Ectodermal cell (in vitro differentiated cells): ENCODE data around the gene THOC2.

Experiments used
- H3K27ac ChIP-seq: 2 replicates; pipeline ENCODE4 v1.7.0; 2013; ENCODE audit warnings: mild to moderate bottlenecking, low read depth, low read length; ENCODE audit not compliant: insufficient read depth, poor library complexity, severe bottlenecking
- H3K27me3 ChIP-seq: 2 replicates; pipeline ENCODE4 v1.7.0; 2013; ENCODE audit warnings: mild to moderate bottlenecking, low read length; ENCODE audit not compliant: insufficient read depth, control insufficient read depth, poor library complexity, severe bottlenecking
- H3K36me3 ChIP-seq: one replicate; pipeline ENCODE4 v1.7.0; 2013; ENCODE audit warnings: low read length; ENCODE audit not compliant: control insufficient read depth, insufficient read depth
- H3K4me1 ChIP-seq: one replicate; pipeline ENCODE4 v1.7.0; 2013; ENCODE audit warnings: low read length; ENCODE audit not compliant: control insufficient read depth, insufficient read depth
- H3K4me3 ChIP-seq: 2 replicates; pipeline ENCODE4 v1.7.0; 2013; ENCODE audit warnings: low read depth, low read length, control low read depth; ENCODE audit not compliant: insufficient read depth
- H3K9me3 ChIP-seq: 2 replicates; pipeline ENCODE4 v1.7.0; 2013; ENCODE audit warnings: mild to moderate bottlenecking, low read length, moderate library complexity; ENCODE audit not compliant: control insufficient read depth
- WGBS, 2 experiments: methylation state at CpG; one replicate each; pipeline ENCODE4 v1.1.7; 2013; ENCODE audit warnings: missing lambda C conversion rate in 2 of 2; 5-methylcytosine and 5-hydroxymethylcytosine counted together

THOC2 gene

DNA sequence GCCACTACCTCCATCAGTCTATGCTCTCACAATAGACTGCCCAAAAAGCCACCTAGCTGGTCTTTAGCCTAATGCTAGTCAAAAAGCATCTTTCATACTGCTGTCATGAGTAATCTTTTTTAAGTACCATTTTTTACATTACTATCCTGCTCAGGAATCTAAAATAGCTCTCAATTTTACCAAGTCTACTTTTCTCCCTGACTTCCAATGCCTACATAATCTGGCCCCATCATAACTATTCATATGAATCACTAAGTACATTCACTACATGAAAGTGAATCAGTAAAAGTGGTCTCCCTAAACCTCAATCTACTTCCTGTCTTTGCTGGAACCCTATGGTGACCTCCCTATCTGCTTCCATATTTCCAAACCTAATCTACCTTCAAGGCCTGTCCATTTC lies 105.9 kb downstream of the THOC2 start:
- Histone ChIP-seq H3K27ac (no peak overlapping the region), H3K4me1 (no peaks in the 10 kb centered on the region), H3K36me3 (peaks cover 5% of the 10 kb centered on the region), H3K9me3 (no peaks in the 10 kb centered on the region), H3K27me3 (no peaks in the 10 kb centered on the region), H3K4me3 (no peak overlapping the region)

DNA sequence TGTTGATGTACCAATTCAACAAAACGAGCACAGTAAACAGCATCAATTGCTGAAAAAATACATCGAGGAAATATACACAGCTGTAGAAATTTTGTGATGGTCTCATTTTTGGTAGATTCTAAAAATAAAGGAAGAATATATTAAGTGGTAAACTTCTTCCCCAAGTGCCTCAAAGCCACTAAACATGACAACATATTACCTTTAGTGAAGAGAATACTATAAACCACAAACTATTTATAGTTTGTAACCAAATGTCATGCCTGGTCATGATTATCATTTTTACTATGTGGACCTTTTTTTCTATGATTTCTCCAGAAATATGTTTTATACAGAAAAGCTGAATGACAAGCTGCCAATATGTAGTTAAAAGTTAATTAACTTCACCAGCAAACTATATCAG lies 106.9 kb downstream of the THOC2 start:
- H3K27me3 ChIP-seq: no peaks in the 10 kb centered on the region
- H3K36me3 ChIP-seq: no peaks in the 10 kb centered on the region
- no peaks in the 10 kb centered on the region for H3K4me1 ChIP-seq
- 100% methylated on average over 2 of the region's 2 CpGs for WGBS, 2 experiments
- no peak overlapping the region for H3K27ac ChIP-seq
- no peaks in the 10 kb centered on the region for H3K9me3 ChIP-seq
- H3K4me3 ChIP-seq: no peak overlapping the region

DNA sequence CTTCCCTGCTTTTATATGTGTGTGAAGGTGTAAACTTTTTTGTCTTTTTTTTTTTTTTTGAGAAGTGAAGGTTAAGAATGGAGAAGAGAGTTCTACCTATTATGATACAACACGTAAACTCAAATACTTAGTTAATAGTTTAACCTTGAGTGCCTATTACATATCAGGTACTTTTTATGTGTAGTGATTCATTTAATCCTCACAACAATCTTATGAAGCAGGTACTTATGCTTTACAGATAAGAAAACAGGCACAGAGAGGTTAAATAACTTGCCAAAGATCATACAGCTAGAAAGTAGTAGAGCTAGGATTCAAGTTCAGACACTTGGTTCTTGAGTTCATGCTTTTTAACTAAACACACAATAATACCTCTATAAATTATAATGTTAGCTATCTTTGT lies 107.4 kb downstream of the THOC2 start:
- H3K27ac ChIP-seq: no peak overlapping the region
- H3K9me3 ChIP-seq: no peaks in the 10 kb centered on the region
- no peaks in the 10 kb centered on the region for H3K27me3 ChIP-seq
- no peak overlapping the region for H3K4me3 ChIP-seq
- WGBS, 2 experiments: no CpG with 5 or more reads among the region's 1 CpG
- H3K4me1 ChIP-seq: no peaks in the 10 kb centered on the region
- H3K36me3 ChIP-seq: peaks cover under 1% of the 10 kb centered on the region

DNA sequence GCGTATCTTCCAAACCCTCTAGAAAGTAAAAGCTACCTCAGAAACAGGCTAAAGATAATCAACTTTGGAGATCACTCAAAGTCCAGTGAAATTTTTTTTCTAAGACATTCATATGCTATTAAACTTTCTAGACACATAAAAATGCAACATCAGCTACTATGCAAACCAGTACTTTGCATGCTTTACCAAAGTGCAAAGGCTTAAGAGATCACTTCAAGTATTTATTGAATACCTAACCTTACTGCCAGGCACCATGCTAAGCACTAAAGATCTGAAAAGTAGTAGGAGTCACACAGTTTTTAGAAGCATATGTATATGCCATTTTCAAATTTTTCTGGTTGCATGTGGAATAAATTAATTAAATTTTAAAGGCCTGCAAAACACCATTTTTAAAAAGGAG lies 115.8 kb downstream of the THOC2 start:
- WGBS, 2 experiments: 100% methylated on average over 1 of the region's 1 CpG; no CpG with 5 or more reads in 1 of the 2 experiments
- Histone ChIP-seq H3K9me3 (no peaks in the 10 kb centered on the region), H3K4me1 (no peaks in the 10 kb centered on the region), H3K27ac (no peak overlapping the region), H3K27me3 (no peaks in the 10 kb centered on the region), H3K36me3 (peaks cover 6% of the 10 kb centered on the region), H3K4me3 (no peak overlapping the region)

DNA sequence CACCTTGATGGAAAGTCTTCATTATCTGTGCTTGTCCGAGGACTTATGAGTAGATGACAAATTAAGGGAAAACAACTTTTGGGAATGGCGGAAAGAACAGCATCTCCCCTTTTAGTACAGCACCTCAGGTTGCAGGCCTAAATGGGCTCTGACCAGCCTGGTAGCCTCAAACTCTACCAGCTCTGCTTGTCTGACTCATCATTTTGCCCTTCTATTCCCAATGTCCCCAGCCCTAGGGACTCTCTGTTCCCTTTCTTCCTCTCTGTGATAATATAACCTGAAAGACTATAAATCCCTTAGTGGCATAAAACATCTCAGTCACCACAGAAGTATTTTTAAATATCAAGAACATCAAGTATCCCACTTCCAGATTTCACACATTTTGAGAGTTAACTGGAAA lies 121.9 kb downstream of the THOC2 start:
- Histone ChIP-seq H3K36me3 (no peaks in the 10 kb centered on the region), H3K4me1 (no peaks in the 10 kb centered on the region), H3K9me3 (no peaks in the 10 kb centered on the region), H3K4me3 (no peak overlapping the region), H3K27me3 (no peaks in the 10 kb centered on the region), H3K27ac (no peak overlapping the region)
- 90 to 95% methylated on average over 2 of the region's 2 CpGs for WGBS, 2 experiments

DNA sequence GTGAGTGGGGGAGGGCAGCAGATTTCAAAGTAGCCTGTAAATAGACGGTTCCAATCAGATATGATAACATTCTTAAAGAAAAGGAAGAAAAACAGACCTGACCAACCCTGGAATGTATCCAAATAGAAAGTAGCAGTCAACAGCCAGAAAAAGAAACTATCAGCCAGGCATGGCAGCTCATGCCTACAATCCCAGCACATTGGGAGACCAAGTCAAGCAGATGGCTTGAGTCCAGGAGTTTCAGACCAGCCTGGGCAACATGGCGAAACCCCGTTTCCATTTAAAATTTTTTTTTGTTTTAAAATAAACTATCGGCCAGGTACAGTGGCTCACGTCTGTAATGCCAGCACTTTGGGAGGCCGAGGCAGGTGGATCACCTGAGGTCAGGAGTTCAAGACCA lies 125.0 kb downstream of the THOC2 start:
- H3K4me1 ChIP-seq: no peaks in the 10 kb centered on the region
- no peaks in the 10 kb centered on the region for H3K36me3 ChIP-seq
- 91 to 96% methylated on average over 6 of the region's 6 CpGs for WGBS, 2 experiments
- no peaks in the 10 kb centered on the region for H3K27me3 ChIP-seq
- H3K9me3 ChIP-seq: no peaks in the 10 kb centered on the region
- H3K27ac ChIP-seq: no peak overlapping the region
- no peak overlapping the region for H3K4me3 ChIP-seq

DNA sequence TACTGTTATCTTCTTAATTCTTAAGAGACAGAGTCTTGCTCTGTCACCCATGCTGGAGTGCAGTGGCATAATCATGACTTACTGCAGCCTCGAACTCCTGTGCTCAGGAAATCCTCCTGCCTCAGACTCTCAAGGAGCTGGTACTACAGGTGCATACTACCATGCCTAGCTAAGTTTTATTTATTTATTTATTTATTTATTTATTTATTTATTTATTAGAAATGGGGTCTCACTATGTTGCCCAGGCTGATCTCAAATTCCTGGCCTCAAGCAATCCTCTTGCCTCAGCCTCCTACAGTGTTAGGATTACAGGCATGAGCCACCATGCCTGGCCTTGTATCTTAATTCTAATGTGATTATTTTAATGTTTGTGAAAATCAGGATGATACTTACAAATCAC lies 125.6 kb downstream of the THOC2 start:
- Histone ChIP-seq H3K9me3 (no peaks in the 10 kb centered on the region), H3K27me3 (no peaks in the 10 kb centered on the region), H3K27ac (no peak overlapping the region), H3K4me1 (no peaks in the 10 kb centered on the region), H3K4me3 (no peak overlapping the region), H3K36me3 (no peaks in the 10 kb centered on the region)
- 88 to 100% methylated on average over 1 of the region's 1 CpG for WGBS, 2 experiments

DNA sequence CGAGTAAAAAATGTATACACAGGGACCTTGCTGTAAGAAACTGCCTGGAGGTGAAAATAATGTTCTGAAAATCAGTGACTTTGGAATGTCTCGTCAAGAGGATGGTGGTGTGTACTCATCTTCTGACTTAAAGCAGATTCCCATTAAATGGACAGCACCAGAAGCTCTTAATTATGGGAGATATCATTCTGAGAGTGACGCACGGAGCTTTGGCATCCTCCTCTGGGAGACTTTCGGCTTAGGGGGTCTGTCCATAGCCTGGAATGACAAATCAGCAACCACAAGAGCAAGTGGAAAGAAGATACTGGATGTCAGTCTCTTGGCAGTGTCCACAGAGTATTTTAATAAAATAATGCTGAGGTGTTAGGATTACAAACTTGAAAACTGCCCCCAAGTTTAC lies 129.4 kb downstream of the THOC2 start:
- 93 to 98% methylated on average over 5 of the region's 5 CpGs for WGBS, 2 experiments
- H3K27ac ChIP-seq: no peak overlapping the region
- H3K4me3 ChIP-seq: no peak overlapping the region
- H3K27me3 ChIP-seq: no peaks in the 10 kb centered on the region
- H3K36me3 ChIP-seq: no peaks in the 10 kb centered on the region
- no peaks in the 10 kb centered on the region for H3K4me1 ChIP-seq
- H3K9me3 ChIP-seq: no peaks in the 10 kb centered on the region

DNA sequence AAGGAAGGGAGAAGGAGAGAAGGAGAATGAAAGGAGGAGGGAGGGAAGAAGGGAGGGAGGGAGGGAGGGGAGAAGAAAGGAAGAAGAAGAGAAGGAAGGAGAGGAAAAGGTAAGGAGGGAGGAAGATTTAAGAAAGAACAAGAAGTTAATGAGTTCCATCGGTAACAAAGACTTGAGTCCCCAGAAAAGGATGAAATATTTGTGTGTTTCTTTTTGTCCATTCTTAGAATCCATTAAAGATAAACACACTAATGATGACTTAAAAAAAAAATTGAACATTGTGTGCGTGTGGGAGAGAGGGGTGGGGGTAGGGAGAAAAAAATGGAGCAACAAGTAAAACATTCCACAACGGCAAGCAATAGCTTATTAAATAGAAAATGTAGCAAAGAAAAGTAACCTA lies 131.4 kb downstream of the THOC2 start:
- no peaks in the 10 kb centered on the region for H3K9me3 ChIP-seq
- no peaks in the 10 kb centered on the region for H3K27me3 ChIP-seq
- H3K36me3 ChIP-seq: no peaks in the 10 kb centered on the region
- WGBS, 2 experiments: no CpG with 5 or more reads among the region's 3 CpGs
- no peaks in the 10 kb centered on the region for H3K4me1 ChIP-seq
- H3K27ac ChIP-seq: no peak overlapping the region
- no peak overlapping the region for H3K4me3 ChIP-seq

DNA sequence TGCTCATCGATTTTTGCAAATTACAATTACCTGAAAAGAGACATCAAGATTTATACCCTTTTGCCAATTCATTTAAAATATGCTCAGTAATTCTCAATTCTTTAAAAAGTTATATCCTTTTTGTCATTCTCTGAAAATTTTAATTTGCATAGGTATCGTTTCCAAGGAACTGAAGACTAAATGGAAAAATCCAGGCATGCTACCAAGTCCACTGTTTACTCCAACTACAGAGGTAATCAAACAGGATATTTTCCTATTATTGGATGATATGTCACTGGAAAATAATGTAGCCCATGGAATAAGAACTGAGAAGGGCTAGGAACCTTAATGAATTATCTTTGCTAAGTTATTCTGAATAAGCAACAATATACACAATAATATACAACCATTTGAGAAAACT lies 132.7 kb downstream of the THOC2 start:
- 97 to 100% methylated on average over 1 to 2 of the region's 2 CpGs for WGBS, 2 experiments

DNA sequence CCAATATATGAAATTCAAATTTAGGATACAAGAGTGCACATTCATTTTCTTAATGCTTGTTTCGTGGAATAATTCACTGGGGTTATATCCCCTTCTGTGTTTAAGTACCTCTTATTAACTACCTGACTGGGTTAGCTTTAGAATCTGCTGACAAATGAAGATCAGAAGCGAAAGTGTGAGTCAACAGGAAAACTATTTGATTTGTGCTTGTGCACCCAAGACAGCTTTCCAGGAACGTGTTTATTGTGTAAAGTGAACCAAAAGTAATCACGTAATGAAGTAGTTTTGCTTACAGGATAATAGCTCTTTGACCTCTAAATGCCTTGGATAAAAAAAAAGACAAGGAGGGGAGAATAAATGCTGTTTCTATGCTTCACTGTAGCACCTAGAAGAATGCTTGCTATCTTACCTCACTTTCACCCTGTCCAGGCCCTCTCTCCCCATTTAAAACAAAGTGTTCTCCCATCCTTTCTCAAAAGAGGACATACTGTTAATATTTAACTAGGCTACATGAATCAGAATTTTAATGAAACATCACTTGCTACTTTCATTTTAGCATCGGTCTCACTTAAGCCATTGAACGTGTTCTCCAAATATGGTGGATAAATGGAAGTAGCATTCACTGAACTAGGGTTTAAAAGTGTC lies 141.9 kb downstream of the THOC2 start:
- Histone ChIP-seq H3K4me3 (no peak overlapping the region), H3K36me3 (no peaks in the 10 kb centered on the region), H3K4me1 (no peaks in the 10 kb centered on the region), H3K27me3 (no peaks in the 10 kb centered on the region), H3K9me3 (no peaks in the 10 kb centered on the region), H3K27ac (no peak overlapping the region)
- WGBS, 2 experiments: 89 to 90% methylated on average over 4 to 5 of the region's 6 CpGs

More for the DNA sequence above, 132.7 kb downstream of the THOC2 start:
- Histone ChIP-seq H3K4me1 (no peaks in the 10 kb centered on the region), H3K36me3 (no peaks in the 10 kb centered on the region), H3K27me3 (no peaks in the 10 kb centered on the region), H3K9me3 (no peaks in the 10 kb centered on the region), H3K4me3 (no peak overlapping the region), H3K27ac (no peak overlapping the region)
